Colonic mucosa (tissue), 4 donors: Measurements from ENCODE around the gene ZNRD2. TPM values are rescaled to one million over a fixed set of nuclear protein-coding genes. Genes with fewer than 3 reads are reported as not detected.
"Not testable (repeated sequence)": the region's sequence is repeated elsewhere in the genome, so short reads cannot be mapped to it uniquely, and the experiment has no call there.

Experiments
- DNase-seq: peaks from one replicate; pipeline ENCODE4 v3.0.0-alpha.2; 2020
- H3K27ac ChIP-seq: fragments of 200-600 bp; one replicate; pipeline ENCODE4 v1.8.0; 2021
- H3K27me3 ChIP-seq: fragments of 200-600 bp; one replicate; pipeline ENCODE4 v1.8.0; 2021
- H3K36me3 ChIP-seq: fragments of 200-600 bp; one replicate; pipeline ENCODE4 v1.8.0; 2021
- H3K4me1 ChIP-seq: fragments of 200-600 bp; one replicate; pipeline ENCODE4 v1.8.0; 2021; ENCODE audit warnings: mild to moderate bottlenecking
- H3K4me3 ChIP-seq: fragments of 200-600 bp; one replicate; pipeline ENCODE4 v1.8.0; 2021
- H3K9ac ChIP-seq, 2 donors: one replicate each; pipeline ENCODE4 v1.7.0; 2013; ENCODE audit warnings: control low read depth in 2 of 2, low read depth in 2 of 2, low read length in 2 of 2
- H3K9me3 ChIP-seq: fragments of 200-600 bp; one replicate; pipeline ENCODE4 v1.8.0; 2021
- intact Hi-C: fragments of 100-400 bp; cut with DNase I; formaldehyde crosslinking; loops from one replicate; pipeline ENCODE4 v1.14.1; 2022
- total RNA-seq, 2 donors: library from RNA; stranded (reverse); fragmentation: NEBNext Ultra II Directional in 1 of 2; extraction: Animal tissue kit (Norgen Biotek cat#: 25700) in 1 of 2; gene quantifications; one replicate each; pipeline ENCODE4 v1.2.1, GENCODE V29; 2021
- TF ChIP-seq, protein P1 (sequence below): fragments of 200-600 bp; IDR thresholded peaks from one replicate; pipeline ENCODE4 v1.8.0; 2022; ENCODE audit warnings: antibody characterized with exemption, mild to moderate bottlenecking
- donor health status: healthy.
- donor health status: DM: no; HTN: no; CAD: no.
- donor health status: DM: no; HTN: no; CAD: no.

ZNRD2 gene, protein sequence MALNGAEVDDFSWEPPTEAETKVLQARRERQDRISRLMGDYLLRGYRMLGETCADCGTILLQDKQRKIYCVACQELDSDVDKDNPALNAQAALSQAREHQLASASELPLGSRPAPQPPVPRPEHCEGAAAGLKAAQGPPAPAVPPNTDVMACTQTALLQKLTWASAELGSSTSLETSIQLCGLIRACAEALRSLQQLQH
- 10 to 100 TPM; 16.6 to 30.8 TPM for total RNA-seq

GRCh38 chr11:65569973-65570918 lies at the start of gene ZNRD2:
ZNRD2 (plus strand) TSS chr11:65570477; CDS start chr11:65570492, 15 bp downstream.
- Histone ChIP-seq H3K4me1 (peaks cover 32% of the 10 kb centered on the region), H3K4me3 (peak within 1 kb of the TSS; percentile 84), H3K9ac (peak within 1 kb of the TSS; percentile 85 to 97), H3K9me3 (no peaks in the 10 kb centered on the region), H3K27ac (peak within 1 kb of the TSS; percentile 95), H3K36me3 (no peaks in the 10 kb centered on the region), H3K27me3 (no peaks in the 10 kb centered on the region)
- TF ChIP-seq, protein P1, sequence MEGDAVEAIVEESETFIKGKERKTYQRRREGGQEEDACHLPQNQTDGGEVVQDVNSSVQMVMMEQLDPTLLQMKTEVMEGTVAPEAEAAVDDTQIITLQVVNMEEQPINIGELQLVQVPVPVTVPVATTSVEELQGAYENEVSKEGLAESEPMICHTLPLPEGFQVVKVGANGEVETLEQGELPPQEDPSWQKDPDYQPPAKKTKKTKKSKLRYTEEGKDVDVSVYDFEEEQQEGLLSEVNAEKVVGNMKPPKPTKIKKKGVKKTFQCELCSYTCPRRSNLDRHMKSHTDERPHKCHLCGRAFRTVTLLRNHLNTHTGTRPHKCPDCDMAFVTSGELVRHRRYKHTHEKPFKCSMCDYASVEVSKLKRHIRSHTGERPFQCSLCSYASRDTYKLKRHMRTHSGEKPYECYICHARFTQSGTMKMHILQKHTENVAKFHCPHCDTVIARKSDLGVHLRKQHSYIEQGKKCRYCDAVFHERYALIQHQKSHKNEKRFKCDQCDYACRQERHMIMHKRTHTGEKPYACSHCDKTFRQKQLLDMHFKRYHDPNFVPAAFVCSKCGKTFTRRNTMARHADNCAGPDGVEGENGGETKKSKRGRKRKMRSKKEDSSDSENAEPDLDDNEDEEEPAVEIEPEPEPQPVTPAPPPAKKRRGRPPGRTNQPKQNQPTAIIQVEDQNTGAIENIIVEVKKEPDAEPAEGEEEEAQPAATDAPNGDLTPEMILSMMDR, result peak; percentile 26
- intact Hi-C loops, result no loop called here
- peak; percentile 97 for DNase-seq

- H3K36me3 ChIP-seq, H3K27me3 ChIP-seq, intact Hi-C loops, H3K9ac ChIP-seq, DNase-seq, H3K27ac ChIP-seq, H3K4me3 ChIP-seq, H3K9me3 ChIP-seq: not testable (repeated sequence)
- peaks cover 13% of the 10 kb centered on the region for H3K4me1 ChIP-seq
Observed at GRCh38 chr11:65521777-65522521, 48.3 kb upstream of the ZNRD2 start.

- H3K27me3 ChIP-seq, H3K27ac ChIP-seq, H3K36me3 ChIP-seq, intact Hi-C loops, H3K9ac ChIP-seq, H3K9me3 ChIP-seq, DNase-seq: not testable (repeated sequence)
- peaks cover 13% of the 10 kb centered on the region for H3K4me1 ChIP-seq
- H3K4me3 ChIP-seq, result peak overlapping the region; percentile 7
Observed at GRCh38 chr11:65522718-65523630, 47.3 kb upstream of the ZNRD2 start.

DNA sequence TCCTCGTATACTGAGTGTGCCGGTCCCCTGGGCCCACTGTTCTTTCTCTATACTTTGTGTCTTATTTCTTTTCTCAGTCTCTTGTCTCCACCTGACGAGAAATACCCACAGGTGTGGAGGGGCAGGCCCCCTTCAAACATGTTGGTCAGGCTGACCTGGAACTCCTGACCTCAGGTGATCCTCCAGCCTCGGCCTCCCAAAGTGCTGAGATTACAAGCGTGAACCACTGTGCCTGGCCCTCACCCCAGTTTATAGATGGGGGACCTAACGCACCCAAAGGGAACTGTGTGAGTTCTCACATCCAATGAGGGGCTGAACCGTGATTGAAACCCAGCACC lies 46.7 kb upstream of the ZNRD2 start:
- H3K9me3 ChIP-seq, intact Hi-C loops, H3K27me3 ChIP-seq, H3K36me3 ChIP-seq, DNase-seq: not testable (repeated sequence)
- Histone ChIP-seq H3K4me1 (peaks cover 13% of the 10 kb centered on the region), H3K9ac (peak overlapping the region in 1 of 2 donors; percentile 68), H3K4me3 (peak overlapping the region; percentile 7), H3K27ac (peak overlapping the region; percentile 55)

DNA sequence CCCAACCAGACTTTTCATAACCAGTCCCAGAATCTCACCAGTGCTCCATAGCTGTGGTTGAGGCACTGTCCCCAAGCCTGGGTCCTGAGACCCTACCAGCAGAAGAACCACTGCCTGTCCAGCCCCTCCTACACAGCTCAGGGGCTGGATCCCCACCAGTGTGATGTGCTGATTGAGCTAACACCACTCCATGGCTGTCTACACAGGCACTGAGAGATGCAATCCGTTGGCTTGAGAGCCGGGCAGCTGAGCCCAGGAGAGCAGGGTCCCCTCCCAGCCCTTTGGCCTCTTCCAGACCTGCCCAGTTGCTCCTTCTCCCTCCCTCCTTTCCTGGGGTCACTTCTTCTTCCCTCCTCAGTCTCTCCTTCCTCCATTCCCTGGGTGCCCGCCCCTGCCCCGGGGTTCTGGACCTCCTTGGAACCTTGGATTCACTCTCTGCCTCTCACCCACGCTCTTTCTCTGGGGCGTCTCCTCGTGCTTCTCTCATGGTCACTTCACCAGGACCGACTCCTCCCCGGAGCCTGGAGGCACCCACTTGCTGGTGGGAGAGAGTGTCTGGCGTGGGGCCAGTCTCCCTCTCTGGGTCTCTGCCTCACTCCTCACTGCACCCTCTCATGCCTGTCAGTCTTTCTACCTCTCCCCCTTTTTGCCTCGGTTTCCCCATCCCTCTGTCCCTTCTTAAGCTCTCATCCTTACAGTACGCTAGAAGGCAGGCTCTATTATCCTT lies 46.1 kb upstream of the ZNRD2 start:
- H3K9me3 ChIP-seq, result no peaks in the 10 kb centered on the region
- H3K9ac ChIP-seq, result peak overlapping the region; percentile 36 to 68
- TF ChIP-seq, protein P1, result no peak
- no peaks in the 10 kb centered on the region for H3K36me3 ChIP-seq
- H3K4me3 ChIP-seq, result no peak overlapping the region
- H3K27me3 ChIP-seq, result no peaks in the 10 kb centered on the region
- peak; percentile 52 for DNase-seq
- peaks cover 13% of the 10 kb centered on the region for H3K4me1 ChIP-seq
- H3K27ac ChIP-seq, result peak overlapping the region; percentile 55
- intact Hi-C loops, result no loop called here
